ENCODE measurements around the gene INSIG2. TPM values are rescaled to one million over a fixed set of nuclear protein-coding genes. Genes with fewer than 3 reads are reported as not detected.

Gene INSIG2
- total and polyA plus RNA-seq, 9 of the 15 experiments (the other 6 are each of a cell fraction or from before 2014, with no cell fraction given) = 1.5 to 34.2 (median 6.4) TPM

DNA sequence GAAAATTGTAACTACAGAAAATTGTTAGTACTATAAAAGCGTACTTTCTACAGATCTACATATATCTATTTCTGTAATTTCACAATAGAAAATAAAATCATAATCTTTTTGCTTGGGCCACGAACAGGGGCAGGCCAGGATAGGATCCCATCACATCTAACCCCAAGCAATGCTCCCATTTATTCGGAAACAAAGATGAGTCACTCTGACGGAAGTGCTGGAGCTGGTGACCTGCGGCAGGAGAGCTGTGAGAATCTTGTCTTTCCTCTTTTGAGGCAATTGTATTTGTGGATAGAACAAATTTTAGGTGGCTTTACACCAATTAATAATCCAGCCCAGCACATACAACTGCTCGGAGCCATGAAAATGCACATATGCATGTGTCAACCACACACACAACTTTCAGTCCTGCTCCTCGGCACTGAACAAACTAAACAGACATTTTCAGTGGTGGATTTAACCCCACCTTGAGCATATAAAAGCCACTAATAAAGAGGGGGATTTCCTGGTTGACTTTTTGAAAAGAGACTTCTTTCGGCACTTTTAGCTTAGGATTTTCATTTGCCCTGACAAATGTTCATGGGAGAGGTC lies 22.3 kb upstream of the INSIG2 start (continued):
- TF ChIP-seq, protein P1, sequence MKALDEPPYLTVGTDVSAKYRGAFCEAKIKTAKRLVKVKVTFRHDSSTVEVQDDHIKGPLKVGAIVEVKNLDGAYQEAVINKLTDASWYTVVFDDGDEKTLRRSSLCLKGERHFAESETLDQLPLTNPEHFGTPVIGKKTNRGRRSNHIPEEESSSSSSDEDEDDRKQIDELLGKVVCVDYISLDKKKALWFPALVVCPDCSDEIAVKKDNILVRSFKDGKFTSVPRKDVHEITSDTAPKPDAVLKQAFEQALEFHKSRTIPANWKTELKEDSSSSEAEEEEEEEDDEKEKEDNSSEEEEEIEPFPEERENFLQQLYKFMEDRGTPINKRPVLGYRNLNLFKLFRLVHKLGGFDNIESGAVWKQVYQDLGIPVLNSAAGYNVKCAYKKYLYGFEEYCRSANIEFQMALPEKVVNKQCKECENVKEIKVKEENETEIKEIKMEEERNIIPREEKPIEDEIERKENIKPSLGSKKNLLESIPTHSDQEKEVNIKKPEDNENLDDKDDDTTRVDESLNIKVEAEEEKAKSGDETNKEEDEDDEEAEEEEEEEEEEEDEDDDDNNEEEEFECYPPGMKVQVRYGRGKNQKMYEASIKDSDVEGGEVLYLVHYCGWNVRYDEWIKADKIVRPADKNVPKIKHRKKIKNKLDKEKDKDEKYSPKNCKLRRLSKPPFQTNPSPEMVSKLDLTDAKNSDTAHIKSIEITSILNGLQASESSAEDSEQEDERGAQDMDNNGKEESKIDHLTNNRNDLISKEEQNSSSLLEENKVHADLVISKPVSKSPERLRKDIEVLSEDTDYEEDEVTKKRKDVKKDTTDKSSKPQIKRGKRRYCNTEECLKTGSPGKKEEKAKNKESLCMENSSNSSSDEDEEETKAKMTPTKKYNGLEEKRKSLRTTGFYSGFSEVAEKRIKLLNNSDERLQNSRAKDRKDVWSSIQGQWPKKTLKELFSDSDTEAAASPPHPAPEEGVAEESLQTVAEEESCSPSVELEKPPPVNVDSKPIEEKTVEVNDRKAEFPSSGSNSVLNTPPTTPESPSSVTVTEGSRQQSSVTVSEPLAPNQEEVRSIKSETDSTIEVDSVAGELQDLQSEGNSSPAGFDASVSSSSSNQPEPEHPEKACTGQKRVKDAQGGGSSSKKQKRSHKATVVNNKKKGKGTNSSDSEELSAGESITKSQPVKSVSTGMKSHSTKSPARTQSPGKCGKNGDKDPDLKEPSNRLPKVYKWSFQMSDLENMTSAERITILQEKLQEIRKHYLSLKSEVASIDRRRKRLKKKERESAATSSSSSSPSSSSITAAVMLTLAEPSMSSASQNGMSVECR (CRISPR knock-in tag; IDR thresholded peaks at IDR 0.05) = no peak

DNA sequence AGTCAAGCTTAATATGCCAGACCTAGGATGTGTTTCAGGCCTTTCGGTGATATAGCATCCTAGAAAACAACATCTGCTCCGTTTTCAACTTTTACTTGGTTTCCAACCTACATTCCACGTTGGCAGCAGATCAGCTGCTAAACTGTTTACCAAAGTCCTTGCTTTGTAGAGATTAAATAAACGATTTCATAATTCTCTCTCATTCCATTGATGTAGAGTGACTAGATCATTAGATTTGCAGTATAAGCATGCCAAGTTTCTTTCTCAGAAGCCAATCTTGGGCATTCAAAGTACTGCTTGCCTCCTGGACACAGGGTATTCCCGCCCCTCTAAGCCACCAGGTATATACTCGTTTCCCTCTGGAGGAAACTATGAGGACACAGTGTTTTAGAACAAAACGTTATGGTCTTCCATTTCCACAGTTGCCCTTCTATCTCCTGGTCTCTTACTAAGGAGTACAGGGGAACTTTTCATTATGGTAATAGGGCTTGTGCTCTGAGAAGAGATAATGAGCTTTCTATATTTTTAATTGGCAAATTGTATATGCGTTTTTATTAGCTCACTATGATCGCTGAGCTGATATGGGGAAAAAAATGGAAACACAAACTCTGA lies 10.5 kb upstream of the INSIG2 start:
- no peak overlapping the region for H3K27ac ChIP-seq (ENCODE audit: extremely low read depth, low read depth, low read length)
- H3K9me1 ChIP-seq (ENCODE audit: control insufficient read depth, insufficient read depth, low read length) = no peaks in the 10 kb centered on the region
- intact Hi-C loops (cut with micrococcal nuclease) = no loop called here
- H3K4me2 ChIP-seq (ENCODE audit: insufficient read depth, low read length) = no peak overlapping the region
- WGBS (ENCODE audit: insufficient coverage, low coverage, missing lambda C conversion rate) = 0% methylated on average over 9 of the region's 9 CpGs
- H3K79me2 ChIP-seq (ENCODE audit: control insufficient read depth, insufficient read depth, low read length) = no peaks in the 10 kb centered on the region
- no peak for ATAC-seq
- H3K27me3 ChIP-seq (ENCODE audit: control insufficient read depth in 2 of 2, insufficient read depth in 2 of 2, low read length in 2 of 2) = peaks cover 14 to 15% of the 10 kb centered on the region in 2 experiments; a peak in 3 of 5 replicates
- no peaks in the 10 kb centered on the region for H3K36me3 ChIP-seq (ENCODE audit: control insufficient read depth, insufficient read depth, low read length)
- no peaks in the 10 kb centered on the region for H3K4me1 ChIP-seq (replicated peaks in 1 of 2; ENCODE audit: control insufficient read depth in 2 of 2, insufficient read depth in 2 of 2, low read length in 2 of 2)
- TF ChIP-seq HEY1 (CRISPR knock-in tag; IDR thresholded peaks at IDR 0.05; ENCODE audit: borderline replicate concordance) = no peak
- TF ChIP-seq BCL6 (CRISPR knock-in tag; IDR thresholded peaks at IDR 0.05) = no peak
- TF ChIP-seq, protein P2, sequence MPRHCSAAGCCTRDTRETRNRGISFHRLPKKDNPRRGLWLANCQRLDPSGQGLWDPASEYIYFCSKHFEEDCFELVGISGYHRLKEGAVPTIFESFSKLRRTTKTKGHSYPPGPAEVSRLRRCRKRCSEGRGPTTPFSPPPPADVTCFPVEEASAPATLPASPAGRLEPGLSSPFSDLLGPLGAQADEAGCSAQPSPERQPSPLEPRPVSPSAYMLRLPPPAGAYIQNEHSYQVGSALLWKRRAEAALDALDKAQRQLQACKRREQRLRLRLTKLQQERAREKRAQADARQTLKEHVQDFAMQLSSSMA (CRISPR knock-in tag; IDR thresholded peaks at IDR 0.05) = no peak
- FAIRE-seq = no peak
- in situ Hi-C loops (cut with MboI) = no loop called here
- no TSS peak for BruUV-seq (replicated peaks)
- no peak overlapping the region for H3K4me3 ChIP-seq
- ChIA-PET CTCF (ENCODE audit: low intra/inter-chr PET ratio) (no interaction called here), POLR2A (interaction anchor here (1.0 kb wide), 1 partner anchor 13 kb away, joined by 3 read pairs; no protein-coding TSS in a partner anchor)
- no peak for DNase-seq (ENCODE audit: extremely low read depth in 1 of 4, low spot score in 3 of 4)
- no peak overlapping the region for H2AFZ ChIP-seq (ENCODE audit: low read depth, low read length)
- H4K20me1 ChIP-seq (replicated peaks; ENCODE audit: control insufficient read depth, insufficient read depth, low read length) = no peaks in the 10 kb centered on the region
- H3K9me3 ChIP-seq (replicated peaks; ENCODE audit: control insufficient read depth, insufficient read depth, low read depth, low read length) = no peaks in the 10 kb centered on the region
- H3K9ac ChIP-seq (ENCODE audit: insufficient read depth in 1 of 2, low read depth in 2 of 2, low read length in 2 of 2) = no peak overlapping the region
